ENCODE measurements around the gene CAMK1D. TPM values are rescaled to one million over a fixed set of nuclear protein-coding genes. Genes with fewer than 3 reads are reported as not detected.

Gene CAMK1D
- total RNA-seq, 1 experiment from 2014 or later: 1.1 TPM

DNA sequence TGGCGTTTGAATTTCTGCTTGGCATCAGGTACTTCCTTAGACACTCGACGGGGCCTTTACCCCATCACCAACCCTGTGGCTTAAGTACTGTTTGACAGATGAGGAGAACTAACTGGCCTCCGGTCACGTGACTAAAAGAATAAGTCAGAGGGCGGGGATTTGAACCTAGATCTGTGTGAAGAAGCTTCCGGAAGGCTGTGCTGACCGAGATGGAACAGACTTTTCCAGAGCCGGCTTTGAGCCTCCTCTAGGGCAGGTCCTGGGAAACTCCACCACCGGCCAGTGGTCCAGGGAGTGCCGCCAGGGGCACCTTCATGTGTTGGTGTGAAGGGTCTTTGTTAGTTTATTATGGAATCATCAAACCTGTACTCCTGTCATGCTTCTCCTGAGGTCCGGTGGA, 26.9 kb downstream of the CAMK1D start:
- no peaks in the 10 kb centered on the region for H3K27me3 ChIP-seq
- H3K4me3 ChIP-seq: no peak overlapping the region
- no peaks in the 10 kb centered on the region for H3K9me3 ChIP-seq (replicated peaks)
- no peak overlapping the region for H3K27ac ChIP-seq
- no peaks in the 10 kb centered on the region for H3K4me1 ChIP-seq
- no peaks in the 10 kb centered on the region for H3K36me3 ChIP-seq
- DNase-seq: no peak

DNA sequence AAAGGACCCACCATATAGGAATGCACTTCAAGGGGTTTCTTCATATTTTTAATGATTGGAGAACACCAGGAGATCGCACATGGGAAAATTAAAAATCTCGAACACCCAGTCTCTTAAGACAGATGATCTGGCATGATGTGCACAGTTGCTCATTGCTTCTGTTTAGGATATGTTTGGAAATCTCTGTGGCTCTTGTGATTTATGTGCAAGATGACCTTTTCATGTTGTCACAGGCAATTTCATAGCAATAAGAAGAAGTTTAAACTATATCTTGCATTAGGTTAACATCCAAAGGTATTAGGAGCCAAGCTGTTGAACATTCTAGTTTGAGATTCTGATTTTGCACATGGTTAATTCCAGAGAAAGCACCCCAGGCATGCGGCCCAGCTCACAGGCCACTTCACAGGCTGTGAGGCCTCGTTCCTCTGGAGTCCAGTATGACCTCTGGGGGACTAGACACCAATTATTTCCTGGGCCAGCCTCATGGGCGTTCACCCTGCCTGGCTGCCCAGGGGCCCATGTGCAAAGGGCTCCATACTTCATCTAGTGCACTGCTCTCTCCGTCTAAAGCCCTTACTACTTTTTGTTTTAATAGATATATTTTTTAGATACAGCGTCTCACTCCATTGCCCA, 28.4 kb downstream of the CAMK1D start:
- Histone ChIP-seq H3K9me3 (replicated peaks) (no peaks in the 10 kb centered on the region), H3K4me3 (no peak overlapping the region), H3K27me3 (no peaks in the 10 kb centered on the region), H3K27ac (no peak overlapping the region), H3K36me3 (no peaks in the 10 kb centered on the region), H3K4me1 (no peaks in the 10 kb centered on the region)
- DNase-seq: no peak

DNA sequence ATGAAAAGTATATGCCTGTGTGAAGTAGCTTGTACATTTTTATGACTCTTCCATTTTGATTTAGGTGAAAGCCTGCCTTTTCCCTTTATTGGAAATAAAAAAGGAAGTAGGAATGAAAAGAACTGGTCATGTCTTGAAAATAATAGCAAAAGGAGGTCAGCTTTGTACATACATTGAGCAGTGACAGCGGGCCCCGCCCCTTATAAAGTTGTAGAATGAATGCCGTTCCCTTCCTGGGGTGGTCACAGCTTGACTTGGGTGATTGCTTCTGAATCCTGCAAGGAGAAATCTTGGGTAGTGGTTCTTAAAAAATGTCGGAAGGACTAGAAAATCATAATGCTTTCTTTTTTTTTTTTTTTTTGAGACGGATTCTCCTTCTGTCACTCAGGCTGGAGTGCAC, 31.7 kb downstream of the CAMK1D start:
- no peak overlapping the region for H3K4me3 ChIP-seq
- no peaks in the 10 kb centered on the region for H3K36me3 ChIP-seq
- H3K27me3 ChIP-seq: no peaks in the 10 kb centered on the region
- H3K4me1 ChIP-seq: no peaks in the 10 kb centered on the region
- DNase-seq: no peak
- H3K9me3 ChIP-seq (replicated peaks): peaks cover 5% of the 10 kb centered on the region; the same call in 1 of the 2 replicates
- H3K27ac ChIP-seq: no peak overlapping the region

DNA sequence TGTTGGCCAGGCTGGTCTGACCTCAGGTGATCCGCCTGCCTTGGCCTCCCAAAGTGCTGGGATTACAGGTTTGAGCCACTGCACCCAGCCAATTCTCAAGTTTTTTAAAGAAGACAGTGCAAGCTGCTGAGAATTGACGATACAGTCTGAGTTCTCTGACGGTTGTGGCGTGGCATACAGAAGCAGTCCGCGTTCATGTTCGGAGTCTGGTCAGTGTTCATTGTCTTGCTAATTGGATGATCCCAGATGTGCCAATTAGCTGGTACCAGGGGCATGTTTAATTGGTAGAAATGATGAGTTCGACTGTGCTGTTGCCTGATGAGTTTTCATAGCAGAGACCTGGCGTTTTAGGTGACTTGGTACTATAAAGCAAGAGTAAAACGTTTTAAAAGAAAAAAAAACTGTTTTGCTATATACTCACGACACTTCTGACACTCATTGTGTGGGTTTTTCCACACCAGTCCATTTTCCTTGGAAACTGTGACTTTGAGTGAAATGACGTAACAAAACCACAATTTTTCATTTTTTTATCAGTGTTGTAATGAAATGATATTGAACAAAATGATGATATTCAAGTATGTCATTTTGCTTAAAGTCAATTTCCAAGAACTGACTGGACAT, 32.3 kb downstream of the CAMK1D start:
- peaks cover 5% of the 10 kb centered on the region; the same call in 1 of the 2 replicates for H3K9me3 ChIP-seq (replicated peaks)
- H3K27me3 ChIP-seq: no peaks in the 10 kb centered on the region
- no peak for DNase-seq
- no peak overlapping the region for H3K27ac ChIP-seq
- no peaks in the 10 kb centered on the region for H3K36me3 ChIP-seq
- H3K4me3 ChIP-seq: no peak overlapping the region
- no peaks in the 10 kb centered on the region for H3K4me1 ChIP-seq

- H3K27ac ChIP-seq: no peak overlapping the region
- H3K27me3 ChIP-seq: no peaks in the 10 kb centered on the region
- DNase-seq: no peak
- H3K9me3 ChIP-seq (replicated peaks): peaks cover 5% of the 10 kb centered on the region; the same call in 1 of the 2 replicates
- no peaks in the 10 kb centered on the region for H3K36me3 ChIP-seq
- no peak overlapping the region for H3K4me3 ChIP-seq
- H3K4me1 ChIP-seq: no peaks in the 10 kb centered on the region
These were observed 32.8 kb downstream of the CAMK1D start for GRCh38 chr10:12382157-12382548.

DNA sequence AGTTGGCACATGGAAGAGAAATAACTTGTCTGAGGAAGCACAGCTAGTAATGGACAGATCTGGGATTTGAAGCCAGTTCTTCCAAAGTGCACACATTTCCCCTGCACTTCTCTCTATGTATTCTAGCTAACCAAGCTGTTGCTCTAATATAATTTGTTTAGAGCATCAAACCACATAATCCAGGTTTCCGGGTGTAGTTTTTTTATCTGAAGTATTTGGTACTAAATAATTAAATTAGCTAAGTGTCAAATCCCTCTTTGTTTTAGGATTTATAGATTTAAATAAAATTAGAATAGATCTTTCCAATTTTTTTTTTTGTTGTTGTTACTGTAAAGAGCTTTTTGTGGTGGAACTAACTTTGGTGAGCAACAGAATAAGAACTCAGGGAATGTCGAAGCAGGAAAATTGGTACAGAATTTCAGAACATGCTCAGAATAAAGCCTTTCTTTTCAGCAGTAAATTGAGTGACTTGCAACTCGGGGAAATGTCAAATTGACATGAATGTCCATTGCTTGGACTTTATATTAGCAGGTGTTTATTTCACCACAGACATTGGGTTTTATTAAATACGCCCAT, 33.7 kb downstream of the CAMK1D start:
- Histone ChIP-seq H3K27ac (no peak overlapping the region), H3K9me3 (replicated peaks) (peaks cover 5% of the 10 kb centered on the region; the same call in 1 of the 2 replicates), H3K4me3 (no peak overlapping the region), H3K27me3 (no peaks in the 10 kb centered on the region), H3K36me3 (no peaks in the 10 kb centered on the region), H3K4me1 (no peaks in the 10 kb centered on the region)
- no peak for DNase-seq

- Histone ChIP-seq H3K9me3 (replicated peaks) (peaks cover 5% of the 10 kb centered on the region; the same call in 1 of the 2 replicates), H3K36me3 (no peaks in the 10 kb centered on the region), H3K4me1 (no peaks in the 10 kb centered on the region), H3K4me3 (no peak overlapping the region), H3K27me3 (no peaks in the 10 kb centered on the region), H3K27ac (no peak overlapping the region)
- DNase-seq: no peak
These were observed 35.6 kb downstream of the CAMK1D start for GRCh38 chr10:12384906-12385305.

- Histone ChIP-seq H3K27ac (no peak overlapping the region), H3K9me3 (replicated peaks) (peaks cover 5% of the 10 kb centered on the region; the same call in 1 of the 2 replicates), H3K4me1 (no peaks in the 10 kb centered on the region), H3K27me3 (no peaks in the 10 kb centered on the region), H3K4me3 (no peak overlapping the region), H3K36me3 (no peaks in the 10 kb centered on the region)
- no peak for DNase-seq
These were observed 38.3 kb downstream of the CAMK1D start for GRCh38 chr10:12387561-12388210.

DNA sequence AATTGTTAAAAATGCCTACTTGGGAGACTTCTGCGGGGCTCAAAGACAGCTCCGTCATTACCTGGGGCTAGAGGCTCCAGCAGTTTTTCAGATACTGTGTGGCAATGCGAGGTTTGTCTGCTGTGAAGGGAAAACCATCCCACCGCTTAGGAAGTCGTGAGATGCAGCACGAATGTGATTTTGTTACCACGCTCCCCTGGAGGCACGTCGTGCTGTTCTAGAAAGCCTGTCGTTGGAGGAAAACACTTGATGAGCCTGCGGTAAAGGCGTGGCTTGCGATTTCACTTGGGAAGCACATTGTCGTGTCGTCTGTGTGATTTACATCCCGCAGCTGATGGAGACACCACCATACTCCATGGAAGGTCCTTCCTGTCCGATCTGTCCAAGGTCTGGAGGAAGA, 39.3 kb downstream of the CAMK1D start:
- no peaks in the 10 kb centered on the region for H3K4me1 ChIP-seq
- no peak overlapping the region for H3K4me3 ChIP-seq
- no peak for DNase-seq
- no peak overlapping the region for H3K27ac ChIP-seq
- H3K27me3 ChIP-seq: no peaks in the 10 kb centered on the region
- no peaks in the 10 kb centered on the region for H3K36me3 ChIP-seq
- H3K9me3 ChIP-seq (replicated peaks): peaks cover 5% of the 10 kb centered on the region; the same call in 1 of the 2 replicates

GRCh38 chr10:12389154-12389734, 39.9 kb downstream of the CAMK1D start:
- Histone ChIP-seq H3K9me3 (replicated peaks) (peaks cover 5% of the 10 kb centered on the region; the same call in 1 of the 2 replicates), H3K36me3 (no peaks in the 10 kb centered on the region), H3K4me1 (no peaks in the 10 kb centered on the region), H3K4me3 (no peak overlapping the region), H3K27me3 (no peaks in the 10 kb centered on the region), H3K27ac (no peak overlapping the region)
- no peak for DNase-seq

DNA sequence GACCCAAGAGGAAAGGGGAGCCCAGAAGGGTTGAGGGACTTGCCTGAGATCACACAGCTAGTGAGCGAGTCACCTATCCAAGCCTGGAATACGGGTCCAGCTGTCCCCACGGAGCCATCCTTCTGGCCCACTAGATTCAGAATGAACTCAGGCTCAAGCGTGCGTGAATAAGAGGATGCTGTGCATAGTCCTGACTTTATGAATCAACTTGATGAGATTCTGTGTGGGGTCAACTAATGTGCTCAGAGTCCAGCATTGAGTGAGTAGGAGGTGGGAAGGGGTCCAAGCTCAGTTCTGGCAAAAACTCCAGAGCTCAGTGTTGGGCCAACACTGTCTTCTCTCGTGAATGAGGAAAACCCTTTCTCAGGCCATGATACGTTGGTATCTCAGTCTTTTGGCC, 41.4 kb downstream of the CAMK1D start:
- H3K4me1 ChIP-seq: no peaks in the 10 kb centered on the region
- H3K27ac ChIP-seq: no peak overlapping the region
- no peak overlapping the region for H3K4me3 ChIP-seq
- no peaks in the 10 kb centered on the region for H3K36me3 ChIP-seq
- H3K9me3 ChIP-seq (replicated peaks): no peaks in the 10 kb centered on the region
- no peak for DNase-seq
- no peaks in the 10 kb centered on the region for H3K27me3 ChIP-seq

GRCh38 chr10:12391206-12391605, 41.9 kb downstream of the CAMK1D start:
- no peak overlapping the region for H3K4me3 ChIP-seq
- no peaks in the 10 kb centered on the region for H3K27me3 ChIP-seq
- no peaks in the 10 kb centered on the region for H3K9me3 ChIP-seq (replicated peaks)
- no peaks in the 10 kb centered on the region for H3K4me1 ChIP-seq
- DNase-seq: no peak
- H3K36me3 ChIP-seq: no peaks in the 10 kb centered on the region
- no peak overlapping the region for H3K27ac ChIP-seq

DNA sequence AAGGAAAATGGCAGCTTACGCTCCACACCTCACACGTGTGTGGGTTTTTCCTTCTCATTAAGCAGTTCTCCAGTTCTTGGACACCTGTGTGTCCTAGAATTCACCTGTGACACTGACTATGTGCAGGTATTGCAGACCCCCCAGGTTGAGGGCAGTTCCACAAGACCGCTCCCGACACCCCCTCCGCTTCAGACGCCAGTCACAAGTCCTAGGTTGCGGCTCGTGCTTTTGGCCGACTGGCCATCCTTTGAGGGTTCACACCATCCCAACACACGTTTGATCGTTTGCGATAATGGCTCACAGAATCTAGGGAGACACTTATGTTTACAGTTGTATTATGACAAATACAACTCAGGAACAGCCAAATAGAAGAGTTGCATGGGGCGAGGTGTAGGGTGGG, 44.5 kb downstream of the CAMK1D start:
- Histone ChIP-seq H3K36me3 (no peaks in the 10 kb centered on the region), H3K27ac (no peak overlapping the region)
- no peak for DNase-seq

GRCh38 chr10:12394241-12395033, 45.1 kb downstream of the CAMK1D start:
- Histone ChIP-seq H3K27ac (no peak overlapping the region), H3K4me3 (no peak overlapping the region), H3K36me3 (no peaks in the 10 kb centered on the region), H3K4me1 (no peaks in the 10 kb centered on the region), H3K27me3 (no peaks in the 10 kb centered on the region), H3K9me3 (replicated peaks) (no peaks in the 10 kb centered on the region)
- DNase-seq: no peak

More for the DNA sequence above, 44.5 kb downstream of the CAMK1D start:
- H3K27me3 ChIP-seq: no peaks in the 10 kb centered on the region
- H3K9me3 ChIP-seq (replicated peaks): no peaks in the 10 kb centered on the region
- H3K4me1 ChIP-seq: no peaks in the 10 kb centered on the region
- no peak overlapping the region for H3K4me3 ChIP-seq

Measured in SJCRH30 (cell line).